GM19395 (cell line): Measurements from ENCODE around the gene OVOL3.
"Not testable (repeated sequence)": the region's sequence is repeated elsewhere in the genome, so short reads cannot be mapped to it uniquely, and the experiment has no call there.

Experiments used
- ATAC-seq: cut with Tn5 transposase; IDR thresholded peaks from one replicate; pipeline ENCODE4 v1.9.1; 2021; ENCODE audit warnings: mild to moderate bottlenecking, moderate library complexity; ENCODE audit not compliant: unreplicated experiment

The OVOL3 gene

DNA sequence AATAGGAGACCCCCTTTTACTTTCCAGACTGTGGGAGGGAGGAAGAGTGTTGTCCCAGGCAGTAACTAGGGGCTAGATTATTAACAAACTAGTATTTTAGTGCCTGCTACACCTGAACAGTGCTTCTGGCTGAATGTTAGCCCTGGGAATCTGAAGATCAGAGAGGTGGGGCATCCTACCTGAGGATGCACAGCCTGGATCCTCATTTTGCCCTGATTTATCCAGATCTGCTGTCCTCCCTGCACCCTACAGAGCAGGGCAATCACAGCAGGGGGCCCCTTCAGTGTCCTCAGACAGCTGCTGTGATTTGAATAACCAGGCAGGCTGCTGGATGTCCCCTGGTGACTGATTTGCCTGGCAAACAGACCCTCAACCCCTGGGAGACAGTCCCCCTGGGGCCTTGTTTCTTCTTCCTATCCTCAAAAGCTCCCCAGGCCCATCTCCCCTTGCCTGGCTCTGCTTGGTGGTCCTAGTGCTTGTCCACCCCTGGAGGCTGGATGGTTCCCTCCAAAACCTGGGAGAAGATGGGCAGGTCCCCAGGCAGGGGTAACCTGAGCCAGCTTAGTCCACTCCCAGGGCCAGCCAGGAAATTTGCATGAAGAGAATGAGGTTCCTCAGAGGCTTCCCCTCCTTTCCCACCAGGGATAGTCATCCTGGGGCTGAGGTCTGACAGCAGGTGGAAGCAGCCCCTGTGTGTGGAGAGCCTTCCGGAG is at the start of gene OVOL3:
Gene OVOL3 (plus strand): TSS at position 657 of the 713 bp plus-strand sequence. CDS start 60 bp downstream, outside the sequence.
- ATAC-seq, result no peak

DNA sequence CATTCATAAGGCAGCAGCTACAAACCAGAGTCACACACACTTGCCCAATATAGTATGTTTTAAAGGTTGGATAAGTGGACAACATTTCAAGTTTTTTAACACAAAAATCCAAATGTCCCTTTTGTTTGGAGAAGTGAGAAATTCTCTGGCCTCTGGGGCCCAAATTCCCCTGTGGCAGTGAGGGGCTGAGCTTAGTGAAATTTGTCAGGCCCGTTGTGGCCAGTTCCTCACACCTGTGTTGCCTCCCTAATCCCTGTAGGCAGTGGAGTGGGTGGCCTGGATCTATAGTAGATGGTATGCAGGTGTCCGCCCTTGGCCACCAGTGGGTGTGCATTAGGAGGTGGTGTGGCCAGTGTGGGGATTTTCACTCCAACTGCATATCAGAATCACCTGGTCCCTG is 49.6 kb upstream of the OVOL3 start:
- no peak for ATAC-seq

DNA sequence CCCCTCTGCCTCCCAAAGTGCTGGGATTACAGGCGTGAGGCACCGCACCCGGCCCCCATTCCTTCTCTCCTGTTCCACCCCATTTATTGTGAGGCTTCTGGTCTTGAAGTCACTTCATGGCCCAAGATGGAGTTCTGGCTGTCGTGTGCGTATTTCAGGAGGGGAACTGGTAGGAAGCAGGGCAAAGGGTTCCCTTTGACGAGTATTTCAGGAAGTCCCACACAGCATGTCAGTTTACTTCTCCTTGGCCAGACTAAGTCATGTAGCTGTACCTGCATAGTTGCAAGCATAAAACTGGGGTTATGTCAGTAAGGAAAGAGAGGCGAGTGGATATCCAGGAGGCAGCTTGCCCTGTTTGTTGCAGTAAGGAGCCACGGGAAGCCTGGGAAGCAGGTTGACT is 46.1 kb upstream of the OVOL3 start:
- ATAC-seq, result no peak

DNA sequence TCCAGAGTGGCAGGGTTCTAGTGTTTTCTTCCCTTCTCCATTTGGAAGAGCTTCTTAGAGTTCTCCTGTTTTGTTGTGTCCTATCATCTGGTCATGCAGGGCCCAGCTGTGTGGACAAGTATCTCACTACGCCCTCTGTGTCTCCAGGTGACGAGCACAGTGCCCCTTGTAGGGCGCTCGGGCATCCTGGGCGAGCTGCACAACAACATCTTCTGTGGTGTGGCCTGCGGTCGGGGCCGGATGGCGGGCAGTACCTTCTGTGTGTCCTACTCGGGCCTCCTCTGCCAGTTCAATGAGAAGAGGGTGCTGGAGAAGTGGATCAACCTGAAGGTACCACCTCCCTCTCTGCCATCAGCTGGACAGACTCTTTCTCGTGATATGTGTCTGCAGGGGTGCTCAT is 43.3 kb upstream of the OVOL3 start:
- ATAC-seq, result no peak

DNA sequence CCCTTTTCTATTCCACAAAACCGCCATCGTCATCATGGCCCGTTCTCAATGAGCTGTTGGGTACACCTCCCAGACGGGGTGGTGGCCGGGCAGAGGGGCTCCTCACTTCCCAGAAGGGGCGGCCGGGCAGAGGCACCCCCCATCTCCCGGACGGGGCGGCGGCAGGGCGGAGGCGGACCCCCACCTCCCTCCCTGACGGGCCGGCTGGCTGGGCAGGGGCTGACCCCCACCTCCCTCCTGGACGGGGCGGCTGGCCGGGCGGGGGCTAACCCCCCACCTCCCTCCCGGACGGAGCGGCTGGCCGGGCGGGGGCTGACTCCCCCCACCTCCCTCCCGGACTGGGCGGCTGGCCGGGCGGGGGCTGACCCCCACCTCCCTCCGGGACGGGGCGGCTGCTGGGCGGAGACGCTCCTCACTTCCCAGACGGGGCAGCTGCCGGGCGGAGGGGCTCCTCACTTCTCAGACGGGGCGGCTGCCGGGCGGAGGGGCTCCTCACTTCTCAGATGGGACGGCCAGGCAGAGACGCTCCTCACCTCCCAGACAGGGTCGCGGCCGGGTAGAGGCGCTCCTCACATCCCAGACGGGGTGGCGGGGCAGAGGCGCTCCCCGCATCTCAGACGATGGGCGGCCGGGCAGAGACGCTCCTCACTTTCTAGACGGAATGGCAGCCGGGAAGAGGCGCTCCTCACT is 42.0 kb upstream of the OVOL3 start:
- not testable (repeated sequence) for ATAC-seq

DNA sequence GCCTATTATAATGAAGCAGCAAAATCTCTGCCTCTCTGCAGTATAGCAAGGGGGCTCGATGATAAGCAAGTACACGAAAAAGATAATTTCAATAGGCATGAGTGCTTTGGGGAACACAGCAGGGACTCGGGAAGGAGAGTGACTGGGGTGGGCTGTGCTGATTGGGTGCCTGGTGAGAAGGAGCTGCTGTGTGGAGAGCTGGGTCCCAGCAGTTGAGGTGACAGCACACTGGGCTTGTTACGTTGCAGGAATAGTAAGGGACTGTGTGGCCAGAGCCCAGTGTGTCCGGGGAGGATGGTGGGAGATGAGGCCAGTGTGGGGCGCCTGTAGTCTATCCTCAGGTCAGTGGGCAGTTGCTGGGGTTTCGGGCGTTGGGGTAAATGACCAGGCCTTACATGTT is 38.9 kb upstream of the OVOL3 start:
- no peak for ATAC-seq

DNA sequence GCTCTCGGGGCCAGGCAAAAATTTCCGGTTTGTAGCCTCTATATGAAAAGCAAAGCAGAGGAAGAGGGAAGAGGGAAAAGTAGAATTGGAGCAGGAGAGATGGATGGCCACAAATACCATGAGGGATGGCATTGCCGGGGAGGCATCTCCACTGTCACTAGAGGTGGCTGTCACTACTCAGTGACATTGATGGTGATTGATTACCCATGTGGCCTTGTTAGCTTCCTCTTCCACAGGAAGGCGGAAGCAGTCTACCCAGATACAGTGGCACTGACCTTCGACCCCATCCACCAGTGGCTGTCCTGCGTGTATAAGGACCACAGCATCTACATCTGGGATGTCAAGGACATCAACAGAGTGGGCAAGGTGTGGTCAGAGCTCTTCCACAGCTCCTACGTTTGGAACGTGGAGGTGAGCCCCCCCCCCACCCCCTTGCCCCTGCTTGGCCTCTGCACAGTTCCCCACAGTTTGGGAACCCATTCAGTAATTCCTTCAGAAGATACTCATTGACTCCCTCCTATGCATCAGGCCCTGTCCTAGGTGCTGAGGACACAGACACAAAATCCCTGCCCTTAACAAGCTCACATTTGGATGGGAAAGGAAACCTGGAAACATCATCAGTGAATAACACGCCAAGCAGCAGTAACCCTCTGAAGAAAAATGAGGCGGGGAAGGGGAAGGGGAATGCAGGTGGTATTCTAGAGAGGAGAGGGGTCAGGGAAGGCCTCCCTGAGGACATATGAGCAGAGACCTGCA is 37.6 kb upstream of the OVOL3 start:
- no peak for ATAC-seq

DNA sequence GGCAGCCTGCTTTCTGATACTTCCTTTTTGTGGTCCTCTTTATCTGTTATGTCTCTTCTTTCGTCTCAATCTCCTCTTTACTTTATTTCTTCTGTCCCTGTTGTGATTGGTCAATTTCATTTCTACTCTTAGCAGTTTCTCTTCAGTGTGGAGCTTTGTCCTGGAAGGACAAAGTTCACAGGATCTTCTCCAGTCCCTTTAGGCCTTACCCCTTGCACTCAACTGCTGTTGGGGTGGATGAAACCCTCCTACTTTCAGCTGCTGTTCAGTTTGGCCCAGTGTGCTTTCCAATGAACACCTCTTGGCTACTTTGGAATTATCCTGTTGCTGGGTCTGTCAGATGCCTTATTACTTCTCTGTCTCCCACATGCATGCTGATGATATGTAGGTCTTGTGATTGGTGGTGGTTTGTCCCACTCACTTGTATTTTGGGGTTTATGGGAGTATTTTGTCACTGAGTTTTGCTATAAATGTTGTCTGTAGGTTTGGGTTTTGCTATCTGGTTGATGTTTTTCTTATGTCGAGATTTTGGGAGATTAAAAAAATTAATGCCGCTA is 31.5 kb upstream of the OVOL3 start:
- ATAC-seq, result no peak

DNA sequence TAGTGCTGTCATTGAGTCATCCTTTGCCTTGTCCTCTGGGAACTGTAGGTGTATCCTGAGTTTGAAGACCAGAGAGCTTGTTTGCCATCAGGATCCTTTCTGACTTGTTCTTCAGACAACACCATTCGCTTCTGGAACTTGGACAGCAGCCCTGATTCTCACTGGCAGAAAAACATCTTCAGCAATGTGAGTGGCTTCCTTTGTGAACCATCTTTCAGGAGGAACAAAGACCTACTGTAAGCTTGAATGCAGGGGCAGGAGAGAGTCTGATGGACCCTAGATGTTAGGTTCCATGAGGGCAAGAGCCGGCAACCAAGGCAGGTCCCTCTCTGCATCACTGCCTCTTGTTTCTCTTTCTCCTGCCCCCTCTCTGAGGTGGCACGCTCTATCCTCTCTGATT is 29.6 kb upstream of the OVOL3 start:
- ATAC-seq, result no peak

DNA sequence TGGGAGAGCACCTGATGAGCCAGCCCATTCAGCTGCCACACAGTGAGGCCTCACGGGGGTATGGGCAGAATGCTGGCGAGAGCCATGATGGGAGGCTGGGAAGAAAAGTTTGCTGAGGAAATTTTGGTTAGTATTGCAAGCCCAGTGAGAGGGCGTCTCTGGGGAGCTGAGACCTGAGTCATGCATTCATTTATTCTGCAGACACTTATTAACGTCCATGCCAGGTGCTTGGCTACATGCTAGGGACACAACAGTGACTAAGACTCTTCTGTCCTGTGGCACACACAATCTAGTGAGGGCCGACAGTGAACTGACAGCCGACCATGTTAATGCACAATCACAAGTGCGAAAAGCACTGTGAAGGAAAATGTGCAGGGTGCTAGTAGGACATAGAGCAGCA is 29.0 kb upstream of the OVOL3 start:
- ATAC-seq, result no peak

DNA sequence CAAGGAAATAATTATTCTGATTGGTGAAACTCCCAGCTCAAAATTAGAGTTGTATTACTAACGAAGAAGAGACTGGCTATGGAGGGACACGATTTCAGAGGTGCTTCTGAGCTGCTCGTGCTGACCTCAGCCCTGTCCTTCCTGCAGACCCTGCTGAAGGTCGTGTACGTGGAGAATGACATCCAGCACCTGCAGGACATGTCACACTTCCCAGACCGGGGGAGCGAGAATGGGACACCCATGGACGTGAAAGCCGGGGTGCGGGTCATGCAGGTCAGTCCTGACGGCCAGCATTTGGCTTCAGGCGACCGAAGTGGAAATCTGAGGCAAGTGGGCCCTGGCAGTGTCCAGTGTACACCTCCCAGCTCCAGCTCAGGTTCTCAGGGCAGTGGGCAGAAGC is 28.0 kb upstream of the OVOL3 start:
- no peak for ATAC-seq

DNA sequence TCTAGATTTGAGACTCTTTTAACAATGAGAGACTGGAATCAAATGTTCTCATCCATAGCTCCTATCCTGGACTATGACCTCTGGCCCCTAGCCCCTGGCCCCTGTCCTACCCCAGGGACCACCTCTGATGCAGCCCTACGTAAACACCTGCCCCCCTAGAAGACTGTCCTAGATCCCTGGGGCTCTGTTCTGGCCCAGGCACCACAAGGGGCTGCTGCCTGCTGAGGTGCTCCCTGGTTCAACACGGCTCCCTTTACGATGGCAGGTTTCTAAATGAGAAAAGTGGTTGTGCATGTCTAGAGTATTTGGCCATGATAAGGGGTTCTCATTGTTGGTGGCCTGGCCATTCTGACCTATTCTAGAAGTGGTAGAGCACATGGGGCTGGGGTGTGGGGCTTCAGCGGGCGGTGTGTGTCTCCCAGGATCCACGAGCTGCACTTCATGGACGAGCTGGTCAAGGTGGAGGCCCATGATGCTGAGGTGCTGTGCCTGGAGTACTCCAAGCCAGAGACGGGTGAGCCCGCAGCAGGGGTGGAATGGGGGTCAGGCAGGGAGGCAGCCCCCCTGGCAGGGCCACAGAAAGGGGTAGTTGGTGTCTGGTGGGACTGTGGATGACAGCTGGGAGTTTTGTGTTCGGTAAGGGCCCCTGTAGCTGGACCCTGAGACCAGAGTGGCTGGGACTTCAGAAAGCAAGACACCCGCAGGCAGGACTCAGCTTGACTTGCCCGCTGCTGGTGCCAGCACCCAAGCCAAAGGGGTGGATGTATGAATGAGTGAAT is 26.5 kb upstream of the OVOL3 start:
- no peak for ATAC-seq

DNA sequence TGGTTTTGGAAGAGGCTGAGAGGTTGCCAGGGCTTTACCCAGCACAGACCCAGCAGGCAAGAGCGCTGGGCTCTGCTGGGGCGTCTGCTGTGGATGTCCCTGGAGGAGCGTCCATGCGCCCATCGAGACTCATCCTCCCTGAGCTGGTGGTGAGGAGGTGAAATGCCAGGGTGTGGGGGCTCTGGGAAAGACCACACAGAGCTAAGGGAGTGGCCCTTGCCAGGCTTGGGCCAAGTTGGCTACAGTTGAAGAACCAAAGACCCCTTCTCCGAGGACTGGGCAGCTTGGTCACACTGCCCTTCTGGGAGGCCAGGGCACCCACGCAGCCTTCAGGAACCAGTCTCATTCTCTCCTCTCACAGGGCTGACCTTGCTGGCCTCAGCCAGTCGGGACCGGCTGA is 24.6 kb upstream of the OVOL3 start:
- no peak for ATAC-seq

DNA sequence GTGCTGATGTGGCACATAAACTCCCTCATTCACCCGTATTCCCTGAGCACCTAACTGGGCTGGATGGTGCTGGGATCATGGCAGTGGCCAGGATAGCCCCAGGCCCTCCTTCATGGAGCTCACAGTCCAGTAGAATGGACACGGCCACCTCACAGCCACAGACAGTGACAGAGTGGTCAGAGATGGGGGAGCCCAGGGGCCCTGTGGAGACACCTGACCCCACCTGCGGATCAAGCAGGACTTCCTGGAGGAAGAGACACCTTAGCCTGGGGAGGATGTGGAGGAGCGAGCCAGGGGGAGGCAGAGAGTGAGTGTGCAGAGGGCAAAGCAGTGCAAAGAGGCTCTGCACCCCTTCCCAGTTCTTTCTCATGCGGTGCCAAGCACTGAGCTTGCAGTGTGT is 21.1 kb upstream of the OVOL3 start:
- no peak for ATAC-seq

DNA sequence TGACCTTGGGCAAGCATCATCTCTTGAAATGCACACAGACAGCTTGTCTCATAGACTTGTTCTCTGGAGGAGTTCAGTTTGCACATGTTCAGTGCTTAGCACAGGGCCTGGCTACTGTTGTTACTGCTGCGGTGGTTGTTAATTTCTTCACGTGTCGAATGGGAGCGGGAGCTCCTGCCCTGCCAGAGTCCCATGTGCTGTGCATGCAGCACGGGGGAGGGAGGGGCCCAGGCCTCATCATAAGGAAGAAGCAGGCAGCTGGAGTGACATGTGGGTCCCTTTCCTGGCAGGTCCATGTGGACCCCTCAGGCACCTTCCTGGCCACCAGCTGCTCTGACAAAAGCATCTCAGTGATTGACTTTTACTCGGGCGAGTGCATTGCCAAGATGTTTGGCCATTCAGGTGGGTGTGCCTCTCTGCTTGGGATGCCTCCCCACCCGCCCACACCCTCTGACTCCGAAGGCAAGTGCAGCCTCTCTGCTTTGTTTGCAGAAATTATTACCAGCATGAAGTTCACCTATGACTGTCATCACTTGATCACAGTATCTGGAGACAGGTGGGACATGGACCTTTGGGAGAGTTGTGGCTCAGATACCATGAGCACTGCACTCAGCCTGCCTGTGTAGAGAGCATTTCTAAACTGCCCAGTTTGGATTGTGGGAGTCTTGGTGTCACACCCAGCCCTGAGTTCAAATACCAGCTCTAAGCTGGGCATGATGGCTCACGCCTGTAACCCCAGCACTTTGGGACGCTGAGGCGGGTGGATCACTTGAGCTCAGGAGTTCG is 19.8 kb upstream of the OVOL3 start:
- no peak for ATAC-seq

DNA sequence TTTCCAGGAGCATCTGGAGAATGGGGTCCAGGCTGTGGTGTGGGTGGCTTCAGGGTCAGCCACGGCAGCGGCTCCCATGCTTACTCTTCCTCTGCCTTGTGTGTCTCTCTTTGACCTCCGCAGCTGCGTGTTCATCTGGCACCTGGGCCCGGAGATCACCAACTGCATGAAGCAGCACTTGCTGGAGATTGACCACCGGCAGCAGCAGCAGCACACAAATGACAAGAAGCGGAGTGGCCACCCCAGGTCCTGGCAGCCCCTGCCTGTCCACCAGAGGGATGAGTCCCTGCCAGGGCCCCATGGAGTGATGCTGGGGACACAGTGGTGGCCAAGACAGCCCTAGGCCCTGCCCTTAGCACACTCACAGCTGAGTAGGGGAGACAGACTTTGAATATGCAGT is 18.4 kb upstream of the OVOL3 start:
- no peak for ATAC-seq

DNA sequence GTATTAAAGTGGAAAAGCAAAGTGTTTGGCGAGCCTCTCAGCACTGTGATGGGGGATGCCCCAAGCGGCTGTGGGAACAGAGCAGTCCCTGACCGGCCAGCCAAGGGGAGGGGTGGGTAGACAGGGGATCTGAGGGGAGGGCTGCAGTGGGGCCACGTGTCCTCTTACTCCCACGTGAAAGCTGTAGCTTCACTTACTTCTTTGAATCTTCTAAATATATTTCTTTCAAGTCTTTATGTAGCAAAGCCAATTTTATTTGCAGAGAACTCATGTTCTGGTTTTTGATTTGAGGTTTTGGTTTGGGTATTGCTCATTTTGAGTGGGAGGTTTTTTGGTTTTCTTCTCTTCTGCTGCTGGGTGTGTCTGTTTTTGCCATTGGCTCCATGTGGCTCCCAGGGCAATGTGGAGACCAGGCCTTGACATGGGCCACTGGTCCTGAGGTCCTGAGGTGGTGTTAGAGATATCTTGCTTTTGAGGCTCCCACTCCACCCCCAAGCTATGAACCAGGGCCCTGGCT is 17.7 kb upstream of the OVOL3 start:
- ATAC-seq, result no peak

DNA sequence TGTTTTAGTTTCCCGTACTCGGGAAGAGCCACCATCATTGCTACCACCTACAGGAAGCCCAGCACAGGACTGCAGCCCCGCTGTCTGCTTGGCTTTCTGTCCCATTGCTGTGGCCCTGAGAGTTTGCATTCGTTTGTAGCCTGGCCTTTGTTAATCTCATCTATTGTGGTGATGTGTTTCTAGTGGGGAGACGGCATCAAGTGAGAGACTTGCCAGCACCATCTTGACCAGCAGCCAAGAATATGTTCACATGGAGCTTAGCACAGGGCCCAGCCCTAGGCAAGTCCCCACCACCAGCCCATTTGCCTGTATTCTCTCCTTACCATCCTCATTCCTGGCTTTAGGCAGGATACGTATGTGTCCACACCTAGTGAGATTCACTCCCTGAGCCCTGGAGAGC is 17.3 kb upstream of the OVOL3 start:
- ATAC-seq, result no peak

DNA sequence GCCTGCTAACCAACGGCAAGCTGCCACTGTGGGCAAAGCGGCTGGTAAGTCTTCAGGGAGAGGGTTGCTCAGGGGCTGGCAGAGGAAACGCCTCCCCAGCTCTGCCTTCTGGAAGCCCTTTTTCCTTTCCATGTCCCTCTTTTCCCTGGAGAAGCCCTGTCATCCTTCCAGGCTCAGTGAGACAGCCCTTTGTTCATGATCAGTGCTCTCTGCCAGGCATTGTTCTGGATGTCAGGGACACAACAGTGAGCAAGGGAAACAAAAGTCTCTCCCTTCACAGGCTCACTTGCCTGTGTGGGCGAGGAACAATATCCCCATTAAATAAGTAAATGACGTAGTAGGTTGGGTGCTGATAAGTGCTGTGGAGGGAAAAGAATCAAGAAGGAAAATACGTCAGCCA is 13.9 kb upstream of the OVOL3 start:
- ATAC-seq, result no peak
